ENCODE data around the gene BZW1. TPM values are rescaled to one million over a fixed set of nuclear protein-coding genes. Genes with fewer than 3 reads are reported as not detected.
"Not testable (repeated sequence)": the region's sequence is repeated elsewhere in the genome, so short reads cannot be mapped to it uniquely, and the experiment has no call there.

Gene BZW1
- polyA plus RNA-seq, 1 experiment: 233 TPM

DNA sequence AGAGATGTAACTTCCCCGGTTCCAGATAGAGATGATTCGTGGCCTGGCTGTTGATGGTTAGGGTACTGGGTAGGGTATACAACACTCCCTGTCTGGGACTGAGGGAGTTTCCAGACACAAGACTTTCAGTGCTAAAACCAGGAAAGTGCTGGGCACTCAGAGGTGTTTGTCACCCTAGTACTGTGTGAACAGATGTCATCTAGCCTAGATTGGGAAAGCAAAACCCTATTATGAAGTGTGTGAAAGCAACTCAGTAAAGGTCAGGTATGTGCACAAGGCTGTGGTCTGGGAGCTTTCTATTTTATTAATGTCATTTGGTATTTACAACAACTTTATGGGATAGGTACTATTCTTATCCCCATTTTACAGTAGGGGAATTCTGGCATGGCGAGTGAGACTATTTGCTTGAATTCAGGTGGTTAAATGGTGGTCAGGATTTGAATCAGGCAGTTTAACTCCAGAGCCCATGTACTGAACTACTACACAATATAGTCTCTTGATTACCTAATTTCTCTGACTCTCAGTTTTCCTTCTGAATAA, 2.6 kb downstream of the BZW1 start:
- Histone ChIP-seq H3K27me3 (ENCODE audit: control insufficient read depth, insufficient read depth, low read length) (no peaks in the 10 kb centered on the region), H3K36me3 (ENCODE audit: control insufficient read depth, insufficient read depth, low read length) (peaks cover 6% of the 10 kb centered on the region), H3K4me3 (ENCODE audit: low read depth, low read length) (no peak overlapping the region)
- CTCF ChIA-PET: interaction anchor here (0.6 to 1.3 kb wide), 7 partner anchors 35 to 103 kb away, joined by 3 to 6 read pairs (median 3); no protein-coding TSS in a partner anchor
- POLR2A ChIA-PET: no interaction called here
- TF ChIP-seq, protein P1, sequence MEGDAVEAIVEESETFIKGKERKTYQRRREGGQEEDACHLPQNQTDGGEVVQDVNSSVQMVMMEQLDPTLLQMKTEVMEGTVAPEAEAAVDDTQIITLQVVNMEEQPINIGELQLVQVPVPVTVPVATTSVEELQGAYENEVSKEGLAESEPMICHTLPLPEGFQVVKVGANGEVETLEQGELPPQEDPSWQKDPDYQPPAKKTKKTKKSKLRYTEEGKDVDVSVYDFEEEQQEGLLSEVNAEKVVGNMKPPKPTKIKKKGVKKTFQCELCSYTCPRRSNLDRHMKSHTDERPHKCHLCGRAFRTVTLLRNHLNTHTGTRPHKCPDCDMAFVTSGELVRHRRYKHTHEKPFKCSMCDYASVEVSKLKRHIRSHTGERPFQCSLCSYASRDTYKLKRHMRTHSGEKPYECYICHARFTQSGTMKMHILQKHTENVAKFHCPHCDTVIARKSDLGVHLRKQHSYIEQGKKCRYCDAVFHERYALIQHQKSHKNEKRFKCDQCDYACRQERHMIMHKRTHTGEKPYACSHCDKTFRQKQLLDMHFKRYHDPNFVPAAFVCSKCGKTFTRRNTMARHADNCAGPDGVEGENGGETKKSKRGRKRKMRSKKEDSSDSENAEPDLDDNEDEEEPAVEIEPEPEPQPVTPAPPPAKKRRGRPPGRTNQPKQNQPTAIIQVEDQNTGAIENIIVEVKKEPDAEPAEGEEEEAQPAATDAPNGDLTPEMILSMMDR (IDR thresholded peaks at IDR 0.05; ENCODE audit: insufficient read depth, low read depth, low read length): no peak
- DNase-seq (ENCODE audit: low read depth): no peak

DNA sequence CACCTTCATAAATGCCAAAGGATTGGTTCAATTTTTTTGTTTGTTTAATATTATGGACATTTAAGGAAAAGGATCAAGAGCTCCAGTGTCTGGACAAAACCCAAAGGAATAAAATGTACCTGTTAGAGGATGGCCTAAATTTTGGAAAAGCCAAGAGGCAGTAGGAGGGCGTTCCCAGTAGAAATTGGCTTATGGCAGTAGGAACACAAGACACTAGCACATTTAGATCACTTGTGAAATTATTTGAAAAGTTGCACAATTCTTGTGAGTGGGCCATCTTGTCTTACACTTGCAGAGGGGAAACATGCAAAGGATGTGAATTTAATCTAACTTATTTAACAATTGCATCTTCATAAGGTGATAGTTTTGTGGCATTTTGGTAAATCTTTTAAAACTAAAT, 3.2 kb downstream of the BZW1 start:
- H3K27me3 ChIP-seq (ENCODE audit: control insufficient read depth, insufficient read depth, low read length): no peaks in the 10 kb centered on the region
- DNase-seq (ENCODE audit: low read depth): no peak
- TF ChIP-seq, protein P1 (IDR thresholded peaks at IDR 0.05; ENCODE audit: insufficient read depth, low read depth, low read length): no peak
- CTCF ChIA-PET: interaction anchor here (0.8 to 2.1 kb wide), 6 partner anchors 35 to 104 kb away, joined by 3 to 4 read pairs (median 3); no protein-coding TSS in a partner anchor
- no peak overlapping the region for H3K4me3 ChIP-seq (ENCODE audit: low read depth, low read length)
- H3K36me3 ChIP-seq (ENCODE audit: control insufficient read depth, insufficient read depth, low read length): peaks cover 6% of the 10 kb centered on the region
- POLR2A ChIA-PET: no interaction called here

DNA sequence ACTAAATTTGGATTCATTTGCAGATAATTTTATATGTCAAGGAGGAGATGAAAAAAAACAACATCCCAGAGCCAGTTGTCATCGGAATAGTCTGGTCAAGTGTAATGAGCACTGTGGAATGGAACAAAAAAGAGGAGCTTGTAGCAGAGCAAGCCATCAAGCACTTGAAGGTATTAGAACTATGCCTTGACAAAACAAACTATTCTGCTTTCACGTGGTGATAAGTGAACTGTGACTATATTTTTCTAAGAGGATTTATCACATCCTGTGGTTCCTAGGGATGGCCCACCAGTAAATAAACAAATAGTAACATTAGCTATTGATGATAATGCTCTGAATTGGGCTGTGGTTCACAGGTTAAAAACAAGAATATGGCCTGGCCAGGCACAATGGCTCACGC, 7.0 kb downstream of the BZW1 start:
- ChIA-PET CTCF (interaction anchor here (0.8 to 1.3 kb wide), 4 partner anchors 9 to 105 kb away, joined by 3 read pairs; no protein-coding TSS in a partner anchor), POLR2A (interaction anchor here (0.5 to 0.6 kb wide), 2 partner anchors 9 to 331 kb away, joined by 3 read pairs; no protein-coding TSS in a partner anchor)
- DNase-seq (ENCODE audit: low read depth); H3K4me3 ChIP-seq (ENCODE audit: low read depth, low read length); H3K27me3 ChIP-seq (ENCODE audit: control insufficient read depth, insufficient read depth, low read length): not testable (repeated sequence)
- H3K36me3 ChIP-seq (ENCODE audit: control insufficient read depth, insufficient read depth, low read length): peaks cover 13% of the 10 kb centered on the region

DNA sequence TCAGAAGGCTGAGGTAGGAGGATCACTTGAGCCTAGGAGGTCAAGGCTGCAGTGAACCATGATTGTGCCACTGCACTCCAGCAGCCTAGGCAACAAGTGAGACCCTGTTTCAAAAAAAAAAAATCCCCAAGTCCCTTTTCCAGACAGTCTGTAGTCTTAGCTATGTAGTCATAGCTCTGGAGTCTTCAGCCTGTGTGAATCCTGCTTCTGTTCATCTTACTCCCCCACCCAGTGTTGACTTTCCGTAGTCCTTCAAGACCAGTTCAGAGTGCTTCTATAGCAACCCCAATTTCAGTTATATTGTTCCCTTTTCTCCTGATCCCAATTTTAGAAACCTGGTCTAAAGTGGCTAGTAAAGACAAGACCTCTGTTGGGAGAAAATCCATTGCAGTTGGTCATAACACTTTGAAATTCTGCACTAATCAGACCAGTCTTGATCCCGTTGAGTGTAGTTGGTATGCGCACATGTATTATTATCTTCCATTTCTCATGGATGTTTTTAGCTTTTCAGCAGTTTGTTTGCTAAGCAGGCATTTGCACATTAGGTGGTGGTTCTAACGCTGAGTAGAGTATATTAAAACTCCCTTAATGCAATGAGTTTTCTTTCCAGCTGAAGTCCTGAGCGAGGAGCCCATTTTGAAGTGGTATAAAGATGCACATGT, 9.0 kb downstream of the BZW1 start:
- Histone ChIP-seq H3K27me3 (ENCODE audit: control insufficient read depth, insufficient read depth, low read length) (no peaks in the 10 kb centered on the region), H3K36me3 (ENCODE audit: control insufficient read depth, insufficient read depth, low read length) (peaks cover 10% of the 10 kb centered on the region), H3K4me3 (ENCODE audit: low read depth, low read length) (no peak overlapping the region)
- TF ChIP-seq, protein P1 (IDR thresholded peaks at IDR 0.05; ENCODE audit: insufficient read depth, low read depth, low read length): no peak
- ChIA-PET POLR2A (no interaction called here), CTCF (interaction anchor here (1.0 kb wide), 1 partner anchor 11 kb away, joined by 3 read pairs; no protein-coding TSS in a partner anchor)
- DNase-seq (ENCODE audit: low read depth): no peak

DNA sequence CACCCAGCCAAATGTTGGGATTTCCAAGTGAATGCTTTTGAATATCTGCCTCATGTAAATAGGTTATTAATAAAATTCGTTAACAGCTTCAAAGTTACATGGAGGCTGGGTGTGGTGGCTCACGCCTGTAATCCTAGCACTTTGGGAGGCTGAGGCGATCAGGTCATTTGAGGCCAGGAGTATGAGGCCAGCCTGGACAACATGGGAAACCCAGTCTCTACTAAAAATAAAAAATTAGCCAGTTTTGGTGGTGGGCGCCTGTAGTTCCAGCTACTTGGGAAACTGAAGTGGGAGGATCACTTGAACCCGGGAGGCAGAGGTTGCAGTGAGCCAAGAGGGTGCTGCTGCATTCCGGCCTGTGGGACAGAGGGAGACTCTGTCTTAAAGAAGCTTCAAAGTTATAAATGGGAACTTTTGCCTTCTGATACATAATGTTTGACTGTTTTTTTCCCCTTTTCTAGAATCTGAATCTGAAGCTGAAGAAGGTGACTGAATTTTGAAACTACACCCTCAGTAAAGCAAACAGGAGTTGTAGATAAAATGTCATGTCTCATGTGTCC, 10.1 kb downstream of the BZW1 start:
- CTCF ChIA-PET: no interaction called here
- POLR2A ChIA-PET: no interaction called here
- peaks cover 10% of the 10 kb centered on the region for H3K36me3 ChIP-seq (ENCODE audit: control insufficient read depth, insufficient read depth, low read length)

More for the DNA sequence above, 10.1 kb downstream of the BZW1 start:
- TF ChIP-seq, protein P1 (IDR thresholded peaks at IDR 0.05; ENCODE audit: insufficient read depth, low read depth, low read length): no peak
- no peaks in the 10 kb centered on the region for H3K27me3 ChIP-seq (ENCODE audit: control insufficient read depth, insufficient read depth, low read length)
- no peak overlapping the region for H3K4me3 ChIP-seq (ENCODE audit: low read depth, low read length)
- DNase-seq (ENCODE audit: low read depth): no peak

Data from BJ (cell line).